Posterior vena cava (tissue), 2 donors: ENCODE measurements around the gene SYNDIG1. TPM values are rescaled to one million over a fixed set of nuclear protein-coding genes. Genes with fewer than 3 reads are reported as not detected.
A peak's percentile ranks its signal among the peaks of the same experiment; 100 is the strongest.

Experiments
- DNase-seq: peaks from one replicate; pipeline ENCODE4 v3.0.0-alpha.2; 2020; ENCODE audit warnings: low spot score
- intact Hi-C, 2 donors: fragments of 100-400 bp; cut with DNase I; formaldehyde crosslinking; loops; one replicate each; pipeline versions ENCODE4 v1.14.1 to v1.14.2; 2022 to 2023
- total RNA-seq, 2 donors: library from RNA; stranded (reverse); fragmentation: NEBNext Ultra II Directional; extraction: Animal tissue kit (Norgen Biotek cat#: 25700); gene quantifications; one replicate each; pipeline ENCODE4 v1.2.1, GENCODE V29; 2021
- donor health status: DM: yes; HTN: yes; CAD: no.
- donor health status: DM: yes; HTN: yes; CAD: no.

SYNDIG1 gene
- total RNA-seq, 2 donors from 2014 or later = 11.3 to 22.5 TPM

- DNase-seq = no peak
- intact Hi-C loops = no loop called here
These were observed 24.8 kb upstream of the SYNDIG1 start for GRCh38 chr20:24444526-24445190.

GRCh38 chr20:24445510-24446170 is 23.8 kb upstream of the SYNDIG1 start:
- DNase-seq = no peak
- intact Hi-C loops = no loop called here

- DNase-seq = no peak
- intact Hi-C loops = no loop called here
These were observed 22.6 kb upstream of the SYNDIG1 start for GRCh38 chr20:24446811-24447210.

GRCh38 chr20:24448170-24448569 is 21.3 kb upstream of the SYNDIG1 start:
- intact Hi-C loops = no loop called here
- no peak for DNase-seq

- no peak for DNase-seq
- intact Hi-C loops = no loop called here
These were observed 20.3 kb upstream of the SYNDIG1 start for GRCh38 chr20:24449026-24449720.

- no peak for DNase-seq
- intact Hi-C loops = no loop called here
These were observed 19.3 kb upstream of the SYNDIG1 start for GRCh38 chr20:24450177-24450576.

GRCh38 chr20:24450624-24451376 is 18.6 kb upstream of the SYNDIG1 start:
- peak; percentile 62 for DNase-seq
- intact Hi-C loops = no loop called here

- DNase-seq = no peak
- intact Hi-C loops = no loop called here
These were observed 18.0 kb upstream of the SYNDIG1 start for GRCh38 chr20:24451428-24451827.

- no peak for DNase-seq
- intact Hi-C loops = no loop called here
These were observed 17.4 kb upstream of the SYNDIG1 start for GRCh38 chr20:24452016-24452415.

- intact Hi-C loops = no loop called here
- DNase-seq = no peak
These were observed 16.8 kb upstream of the SYNDIG1 start for GRCh38 chr20:24452498-24453127.

- no peak for DNase-seq
- intact Hi-C loops = no loop called here
These were observed 15.6 kb upstream of the SYNDIG1 start for GRCh38 chr20:24453869-24454268.

- peak; percentile 23 for DNase-seq
- intact Hi-C loops = no loop called here
These were observed 14.3 kb upstream of the SYNDIG1 start for GRCh38 chr20:24455081-24455480.

GRCh38 chr20:24456398-24456781 is 13.0 kb upstream of the SYNDIG1 start:
- peak; percentile 30 for DNase-seq
- intact Hi-C loops = no loop called here

- peak; percentile 52 for DNase-seq
- intact Hi-C loops = no loop called here
These were observed 11.0 kb upstream of the SYNDIG1 start for GRCh38 chr20:24458436-24458835.

GRCh38 chr20:24459733-24460132 is 9.7 kb upstream of the SYNDIG1 start:
- intact Hi-C loops = no loop called here
- peak; percentile 58 for DNase-seq

GRCh38 chr20:24460712-24461111 is 8.7 kb upstream of the SYNDIG1 start:
- peak; percentile 31 for DNase-seq
- intact Hi-C loops = no loop called here

GRCh38 chr20:24461848-24462247 is 7.6 kb upstream of the SYNDIG1 start:
- intact Hi-C loops = no loop called here
- DNase-seq = peak; percentile 18

GRCh38 chr20:24462460-24463010 is 6.9 kb upstream of the SYNDIG1 start:
- intact Hi-C loops = no loop called here
- DNase-seq = peak; percentile 17

- DNase-seq = peak; percentile 43
- intact Hi-C loops = no loop called here
These were observed 4.3 kb upstream of the SYNDIG1 start for GRCh38 chr20:24465159-24465558.
